ENCODE results near the gene ARFRP1. TPM values are rescaled to one million over a fixed set of nuclear protein-coding genes. Genes with fewer than 3 reads are reported as not detected.

The ARFRP1 gene
- total and polyA plus RNA-seq, 8 donors: 13.9 to 47.7 (median 22.8) TPM

DNA sequence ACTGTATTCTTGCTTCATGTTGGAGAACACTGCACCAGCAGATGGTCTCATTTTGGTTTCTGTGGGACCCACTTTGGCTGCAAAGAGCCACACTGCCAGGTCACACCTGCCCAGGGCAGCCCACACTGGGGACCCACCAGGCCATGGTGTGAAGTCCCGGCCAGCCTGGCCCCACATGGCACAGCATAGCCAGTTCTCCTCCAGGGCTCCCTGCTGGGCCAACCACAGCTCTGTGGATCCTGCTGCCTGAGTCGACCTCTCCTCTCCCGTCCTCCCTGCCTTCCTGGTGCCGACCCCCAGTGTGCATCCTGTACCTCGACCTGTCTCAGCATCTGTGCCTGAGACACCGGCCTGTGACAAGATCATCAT is 3.0 kb downstream of the ARFRP1 start:
- peaks cover 0 to 16% (median 6%) of the 10 kb centered on the region in 3 donors for H3K4me1 ChIP-seq
- no peak overlapping the region for H3K4me3 ChIP-seq
- DNase-seq (peak in 1 of 6 donors; percentile 63), FAIRE-seq (no peak), ATAC-seq (no peak)
- H3K27me3 ChIP-seq: no peaks in the 10 kb centered on the region
- H3K27ac ChIP-seq: no peak overlapping the region
- WGBS, 2 donors: 80 to 88% methylated on average over 6 of the region's 6 CpGs
- H3K9me3 ChIP-seq: no peaks in the 10 kb centered on the region
- intact Hi-C loops (cut with DNase I): no loop called here
- TF ChIP-seq, protein P1, sequence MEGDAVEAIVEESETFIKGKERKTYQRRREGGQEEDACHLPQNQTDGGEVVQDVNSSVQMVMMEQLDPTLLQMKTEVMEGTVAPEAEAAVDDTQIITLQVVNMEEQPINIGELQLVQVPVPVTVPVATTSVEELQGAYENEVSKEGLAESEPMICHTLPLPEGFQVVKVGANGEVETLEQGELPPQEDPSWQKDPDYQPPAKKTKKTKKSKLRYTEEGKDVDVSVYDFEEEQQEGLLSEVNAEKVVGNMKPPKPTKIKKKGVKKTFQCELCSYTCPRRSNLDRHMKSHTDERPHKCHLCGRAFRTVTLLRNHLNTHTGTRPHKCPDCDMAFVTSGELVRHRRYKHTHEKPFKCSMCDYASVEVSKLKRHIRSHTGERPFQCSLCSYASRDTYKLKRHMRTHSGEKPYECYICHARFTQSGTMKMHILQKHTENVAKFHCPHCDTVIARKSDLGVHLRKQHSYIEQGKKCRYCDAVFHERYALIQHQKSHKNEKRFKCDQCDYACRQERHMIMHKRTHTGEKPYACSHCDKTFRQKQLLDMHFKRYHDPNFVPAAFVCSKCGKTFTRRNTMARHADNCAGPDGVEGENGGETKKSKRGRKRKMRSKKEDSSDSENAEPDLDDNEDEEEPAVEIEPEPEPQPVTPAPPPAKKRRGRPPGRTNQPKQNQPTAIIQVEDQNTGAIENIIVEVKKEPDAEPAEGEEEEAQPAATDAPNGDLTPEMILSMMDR (IDR thresholded peaks at IDR 0.05): no peak
- peaks cover 0 to 7% (median 0%) of the 10 kb centered on the region in 3 donors for H3K36me3 ChIP-seq

DNA sequence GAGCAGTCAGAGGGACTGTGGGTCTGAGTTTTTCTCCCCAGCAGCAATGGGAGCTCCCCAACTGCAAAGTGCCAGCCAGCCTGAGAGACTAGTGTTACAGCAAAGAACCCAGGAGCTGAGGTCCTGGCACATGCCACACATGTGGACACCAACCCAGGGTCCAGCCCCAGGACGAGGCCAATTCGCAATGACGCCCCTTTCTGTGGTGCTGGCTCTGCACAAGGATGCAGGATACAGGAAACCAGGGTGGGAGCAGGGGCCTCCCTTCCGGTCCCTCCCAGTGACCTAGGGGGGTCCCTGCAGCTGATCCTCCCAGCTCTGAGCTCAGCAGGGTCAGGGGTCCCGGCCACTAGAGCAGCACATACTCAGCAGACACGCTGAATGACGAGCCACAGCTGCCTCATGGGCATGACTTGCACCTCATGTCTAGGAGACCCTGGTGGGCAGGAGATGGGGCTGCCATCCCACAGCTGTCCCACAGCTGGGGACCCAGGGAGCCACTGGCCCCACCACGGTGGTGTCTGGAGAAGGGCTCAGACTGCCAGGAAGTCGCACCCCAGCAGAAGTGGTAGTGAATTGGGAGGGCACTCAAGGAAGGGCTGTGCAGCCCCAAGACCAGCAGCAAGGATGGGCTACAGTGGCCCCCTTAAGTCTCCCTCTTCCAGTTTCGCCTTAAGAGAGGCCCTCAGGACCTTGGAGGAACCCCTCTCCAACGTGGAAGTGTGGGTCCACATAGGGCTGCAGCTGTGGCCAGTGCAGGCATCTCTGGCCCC is 3.6 kb downstream of the ARFRP1 start:
- Histone ChIP-seq H3K4me3 (no peak overlapping the region), H3K4me1 (peaks cover 0 to 12% (median 6%) of the 10 kb centered on the region in 3 donors), H3K27me3 (no peaks in the 10 kb centered on the region), H3K36me3 (peaks cover 0 to 7% (median 0%) of the 10 kb centered on the region in 3 donors), H3K9me3 (no peaks in the 10 kb centered on the region), H3K27ac (no peak overlapping the region)
- FAIRE-seq (no peak), ATAC-seq (no peak), DNase-seq (peak in 1 of 6 donors; percentile 61)
- intact Hi-C loops (cut with DNase I): no loop called here
- 87 to 91% methylated on average over 11 of the region's 11 CpGs for WGBS, 2 donors
- TF ChIP-seq, protein P1 (IDR thresholded peaks at IDR 0.05): no peak

DNA sequence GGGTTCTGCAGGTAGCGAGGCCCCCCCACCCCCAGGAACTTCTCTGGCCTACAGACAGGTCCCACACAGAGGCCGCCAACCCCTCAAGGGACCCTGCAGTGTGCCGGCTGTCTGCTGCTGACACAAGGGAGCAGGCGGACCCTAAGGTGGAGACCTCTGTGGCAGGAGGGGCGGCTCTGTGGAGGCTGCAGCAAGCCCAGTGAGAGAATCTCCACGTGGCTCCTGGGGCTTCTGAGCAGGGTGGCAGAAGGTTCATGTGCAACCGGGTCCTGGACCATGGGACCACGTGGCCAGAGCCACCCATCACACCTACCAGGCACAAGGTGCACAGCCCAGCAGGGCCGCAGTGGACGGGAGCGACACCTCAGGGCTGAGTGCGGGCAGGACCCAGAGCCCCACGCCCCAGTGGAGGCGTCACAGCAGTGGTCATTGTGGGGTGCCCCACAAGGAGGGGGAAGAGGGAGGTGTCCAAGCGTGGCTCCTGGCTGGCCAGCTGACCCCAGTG is 4.3 kb downstream of the ARFRP1 start:
- no peaks in the 10 kb centered on the region for H3K27me3 ChIP-seq
- H3K27ac ChIP-seq: no peak overlapping the region
- DNase-seq (peak in 1 of 6 donors; percentile 73), FAIRE-seq (no peak), ATAC-seq (no peak)
- H3K36me3 ChIP-seq: peaks cover 0 to 7% (median 0%) of the 10 kb centered on the region in 3 donors
- 86 to 89% methylated on average over 14 to 15 of the region's 15 CpGs for WGBS, 2 donors
- TF ChIP-seq, protein P1 (IDR thresholded peaks at IDR 0.05): no peak
- H3K4me1 ChIP-seq: peaks cover 0 to 6% (median 6%) of the 10 kb centered on the region in 3 donors
- intact Hi-C loops (cut with DNase I): no loop called here
- no peaks in the 10 kb centered on the region for H3K9me3 ChIP-seq
- H3K4me3 ChIP-seq: no peak overlapping the region

DNA sequence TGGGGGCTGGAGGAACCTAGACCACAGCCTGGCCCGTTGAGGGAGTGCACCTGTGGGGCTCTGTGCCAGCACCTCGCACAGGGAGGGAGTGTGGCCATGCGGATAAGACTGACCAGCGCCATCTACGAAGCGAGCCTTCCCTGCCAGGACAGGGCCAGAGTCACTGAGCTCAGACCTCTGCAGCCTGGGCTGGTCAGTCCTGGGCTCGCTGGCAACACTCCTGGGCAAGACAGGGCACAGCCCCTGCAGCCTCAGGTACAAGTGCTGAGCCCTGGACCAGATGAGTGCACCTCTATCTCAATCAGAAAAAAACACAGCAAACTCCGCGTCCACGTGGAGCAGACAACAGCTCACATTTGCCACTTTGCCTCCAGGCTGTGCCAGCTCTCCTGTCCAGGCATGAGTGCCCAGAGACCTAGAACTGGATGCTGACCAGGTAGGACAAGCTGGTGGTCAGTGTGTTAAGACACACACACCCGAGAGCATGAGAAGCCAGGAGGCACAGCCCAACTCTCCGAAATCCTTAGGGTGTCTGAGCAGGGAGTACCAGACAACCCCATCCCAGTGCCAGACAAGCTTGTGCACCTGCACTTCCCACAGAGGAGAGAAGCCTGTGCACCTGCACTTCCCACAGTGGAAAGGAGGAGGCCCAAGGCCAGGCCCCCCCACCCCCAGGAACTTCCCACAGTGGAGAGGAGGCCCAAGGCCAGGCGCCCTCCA is 4.9 kb downstream of the ARFRP1 start:
- H3K4me1 ChIP-seq: peaks cover 0 to 6% (median 6%) of the 10 kb centered on the region in 3 donors
- DNase-seq (no peak), FAIRE-seq (no peak), ATAC-seq (no peak)
- intact Hi-C loops (cut with DNase I): no loop called here
- no peaks in the 10 kb centered on the region for H3K9me3 ChIP-seq
- TF ChIP-seq, protein P1 (IDR thresholded peaks at IDR 0.05): no peak
- no peaks in the 10 kb centered on the region for H3K27me3 ChIP-seq
- peaks cover 0 to 7% (median 0%) of the 10 kb centered on the region in 3 donors for H3K36me3 ChIP-seq
- H3K4me3 ChIP-seq: no peak overlapping the region
- WGBS, 2 donors: 67 to 69% methylated on average over 12 to 13 of the region's 13 CpGs
- H3K27ac ChIP-seq: no peak overlapping the region

Data from pancreas (tissue), 10 donors.